Measurements from ENCODE around the gene FNDC7.

The FNDC7 gene

GRCh38 chr1:108686614-108687313 lies 25.9 kb upstream of the FNDC7 start:
- TF ChIP-seq CEBPB (IDR thresholded peaks at IDR 0.05) = no peak
- no peak for TF ChIP-seq TAF1 (IDR thresholded peaks at IDR 0.05; ENCODE audit: low read depth)
- TF ChIP-seq, protein P1, sequence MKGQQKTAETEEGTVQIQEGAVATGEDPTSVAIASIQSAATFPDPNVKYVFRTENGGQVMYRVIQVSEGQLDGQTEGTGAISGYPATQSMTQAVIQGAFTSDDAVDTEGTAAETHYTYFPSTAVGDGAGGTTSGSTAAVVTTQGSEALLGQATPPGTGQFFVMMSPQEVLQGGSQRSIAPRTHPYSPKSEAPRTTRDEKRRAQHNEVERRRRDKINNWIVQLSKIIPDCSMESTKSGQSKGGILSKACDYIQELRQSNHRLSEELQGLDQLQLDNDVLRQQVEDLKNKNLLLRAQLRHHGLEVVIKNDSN (IDR thresholded peaks at IDR 0.05) = no peak

GRCh38 chr1:108691128-108691941 lies 21.4 kb upstream of the FNDC7 start:
- TF ChIP-seq RAD21 (IDR thresholded peaks at IDR 0.05; ENCODE audit: low read depth) = no peak
- no peak for TF ChIP-seq EGR1 (IDR thresholded peaks at IDR 0.05)
- TF ChIP-seq EP300 (IDR thresholded peaks at IDR 0.05; ENCODE audit: borderline replicate concordance) = no peak
- no peak; the same call in 1 of the 2 replicates for TF ChIP-seq ZBTB7A (IDR thresholded peaks at IDR 0.05; ENCODE audit: low read depth)
- TF ChIP-seq, protein P2, sequence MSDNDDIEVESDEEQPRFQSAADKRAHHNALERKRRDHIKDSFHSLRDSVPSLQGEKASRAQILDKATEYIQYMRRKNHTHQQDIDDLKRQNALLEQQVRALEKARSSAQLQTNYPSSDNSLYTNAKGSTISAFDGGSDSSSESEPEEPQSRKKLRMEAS (IDR thresholded peaks at IDR 0.05) = no peak
- no peak for TF ChIP-seq TEAD4 (IDR thresholded peaks at IDR 0.05)
- TF ChIP-seq YY1 (IDR thresholded peaks at IDR 0.05; ENCODE audit: low read depth) = no peak
- TF ChIP-seq CREB1 (IDR thresholded peaks at IDR 0.05; ENCODE audit: low read depth) = no peak
- no peak for TF ChIP-seq FOXM1 (IDR thresholded peaks at IDR 0.05; ENCODE audit: borderline replicate concordance, low read depth)
- TF ChIP-seq NFIC (IDR thresholded peaks at IDR 0.05) = no peak
- no peak for TF ChIP-seq TAF1 (IDR thresholded peaks at IDR 0.05; ENCODE audit: low read depth)
- TF ChIP-seq CEBPB (IDR thresholded peaks at IDR 0.05) = no peak
- TF ChIP-seq TCF12 (IDR thresholded peaks at IDR 0.05; ENCODE audit: low read depth) = no peak
- no peak for TF ChIP-seq REST (IDR thresholded peaks at IDR 0.05; ENCODE audit: low read depth)

DNA sequence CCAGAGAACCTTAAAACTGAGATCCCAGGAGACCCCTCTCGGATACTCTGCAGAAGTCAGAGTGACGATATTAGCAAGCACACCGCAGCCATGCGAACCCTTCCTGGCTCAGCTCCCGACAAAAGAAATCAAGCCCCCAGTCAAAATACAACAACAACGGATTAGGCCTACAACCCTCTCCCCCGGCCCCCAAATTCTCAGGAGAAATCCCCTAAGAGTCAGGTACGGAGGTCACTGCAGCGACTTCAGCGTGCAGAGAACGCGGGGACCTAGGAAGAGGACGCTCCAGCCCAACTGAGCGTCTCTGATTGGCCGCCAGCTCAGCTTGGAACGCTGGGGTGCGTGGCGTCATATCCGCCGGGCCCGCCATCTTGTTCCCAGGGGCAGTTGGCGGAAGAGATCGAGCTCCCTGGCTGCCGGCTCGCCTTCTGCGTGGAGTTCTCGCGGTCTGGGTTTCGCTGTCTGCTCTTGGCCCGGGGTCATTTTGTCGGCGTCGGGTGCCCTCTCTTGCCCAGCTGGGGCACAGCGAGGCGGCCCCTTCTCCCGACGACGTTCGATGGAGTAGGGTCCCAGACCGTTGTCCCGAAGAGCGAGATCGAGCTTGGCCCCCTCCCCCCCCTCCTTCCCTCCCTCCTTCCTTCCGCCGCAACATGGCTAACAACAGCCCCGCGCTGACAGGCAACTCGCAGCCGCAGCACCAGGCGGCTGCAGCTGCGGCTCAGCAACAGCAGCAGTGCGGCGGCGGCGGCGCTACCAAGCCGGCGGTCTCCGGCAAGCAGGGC lies 20.6 kb upstream of the FNDC7 start, which contains the start of gene PRPF38B:
Gene PRPF38B (plus strand): TSS at position 369 of the 782 bp plus-strand sequence. CDS start 282 bp downstream, at position 651.
- TF ChIP-seq, protein P2 (IDR thresholded peaks at IDR 0.05) = peak; percentile 86
- TF ChIP-seq, protein P1 (IDR thresholded peaks at IDR 0.05) = peak; percentile 10; the same call in 1 of the 2 replicates
- TF ChIP-seq REST (IDR thresholded peaks at IDR 0.05; ENCODE audit: low read depth) (0 out of 2 replicates have a peak, but pooled peaks have one; percentile 11), TCF12 (IDR thresholded peaks at IDR 0.05; ENCODE audit: low read depth) (peak; percentile 65; the same call in 1 of the 2 replicates), TEAD4 (IDR thresholded peaks at IDR 0.05) (no peak; the same call in 1 of the 2 replicates), ZBTB7A (IDR thresholded peaks at IDR 0.05; ENCODE audit: low read depth) (no peak), TAF1 (IDR thresholded peaks at IDR 0.05; ENCODE audit: low read depth) (peak; percentile 88), YY1 (IDR thresholded peaks at IDR 0.05; ENCODE audit: low read depth) (peak; percentile 95), CREB1 (IDR thresholded peaks at IDR 0.05; ENCODE audit: low read depth) (peak; percentile 88), EP300 (IDR thresholded peaks at IDR 0.05; ENCODE audit: borderline replicate concordance) (peak; percentile 32; the same call in 1 of the 2 replicates), FOXM1 (IDR thresholded peaks at IDR 0.05; ENCODE audit: borderline replicate concordance, low read depth) (no peak)

DNA sequence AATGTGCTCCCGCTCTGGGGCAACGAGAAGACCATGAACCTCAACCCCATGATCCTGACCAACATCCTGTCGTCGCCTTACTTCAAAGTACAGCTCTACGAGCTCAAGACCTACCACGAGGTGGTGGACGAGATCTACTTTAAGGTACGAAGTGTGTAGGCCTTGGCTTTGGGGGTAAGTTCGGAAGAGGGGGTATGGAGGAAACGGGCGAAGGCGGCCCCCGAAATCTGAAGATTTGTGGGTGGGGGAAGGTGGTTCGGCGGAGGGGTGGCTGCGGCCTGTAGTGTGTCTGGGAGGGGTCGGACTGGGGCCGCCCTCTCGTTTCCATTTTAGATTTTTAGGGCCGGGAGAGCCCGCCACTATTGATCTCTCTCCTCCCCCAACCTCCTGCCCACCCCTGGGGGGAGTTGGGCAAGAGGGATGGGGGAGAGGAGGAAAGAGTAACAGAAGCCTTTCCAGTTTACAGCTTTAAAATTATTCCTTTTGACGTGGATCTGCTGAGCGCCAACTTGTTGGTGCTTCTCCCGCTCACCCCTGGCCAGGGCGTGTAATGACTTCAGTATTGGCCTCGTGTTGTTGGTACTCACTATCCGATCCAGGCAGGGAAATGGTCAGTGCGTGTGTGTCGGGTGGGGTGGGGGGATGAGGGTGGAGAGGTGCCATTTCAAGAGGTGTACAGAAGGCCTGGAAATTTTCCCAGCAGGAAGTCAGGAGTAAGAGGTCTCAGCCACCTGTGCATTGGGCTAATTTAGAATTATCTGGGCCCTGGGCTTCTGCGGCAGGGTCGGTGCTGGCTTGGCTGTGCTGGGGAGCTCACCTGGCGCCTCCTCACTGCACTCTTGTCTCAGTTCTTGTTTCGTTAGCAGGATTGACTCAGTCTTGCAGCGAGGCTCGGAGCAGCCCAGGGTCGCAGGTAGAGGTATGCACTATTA lies 19.7 kb upstream of the FNDC7 start:
- TF ChIP-seq NFIC (IDR thresholded peaks at IDR 0.05) = no peak
- no peak for TF ChIP-seq TCF12 (IDR thresholded peaks at IDR 0.05; ENCODE audit: low read depth)
- TF ChIP-seq TEAD4 (IDR thresholded peaks at IDR 0.05) = no peak
- peak; percentile 15; the same call in 1 of the 2 replicates for TF ChIP-seq RAD21 (IDR thresholded peaks at IDR 0.05; ENCODE audit: low read depth)

Data from Ishikawa (cell line).